PC-9 (cell line): Measurements from ENCODE around the gene NDST1. TPM values are rescaled to one million over a fixed set of nuclear protein-coding genes. Genes with fewer than 3 reads are reported as not detected.

ENCODE experiments used
- BruUV-seq: library from RNA; stranded (reverse); fragments of 400-500 nt; replicated peaks from 2 replicates; lab custom pipeline; 2021; lab: Mats Ljungman, UMichigan
- CTCF ChIA-PET: fragments of 300-600 bp; sonication (Branson Sonifier 250); formaldehyde crosslinking; loops from one replicate; lab custom pipeline; 2022; ENCODE audit warnings: antibody characterized with exemption; lab: Charles Lee
- POLR2A ChIA-PET: fragments of 300-600 bp; sonication (Branson Sonifier 250); formaldehyde crosslinking; loops from one replicate; lab custom pipeline; 2022; ENCODE audit warnings: antibody characterized with exemption; ENCODE audit not compliant: unreplicated experiment; lab: Charles Lee
- DNase-seq, 2 experiments: peaks; one replicate each; pipeline versions ENCODE4 v3.0.0 to v3.0.0-alpha.2; 2015 to 2022; ENCODE audit warnings: mixed read lengths in 1 of 2
- H2AFZ ChIP-seq: fragments of 200-600 bp; sonication (generic); 2 replicates; pipeline ENCODE4 v1.8.1; 2017; ENCODE audit warnings: antibody characterized with exemption
- H3F3A ChIP-seq: fragments of 200-600 bp; sonication (generic); 2 replicates; pipeline ENCODE4 v1.8.1; 2017; ENCODE audit warnings: antibody characterized with exemption, mild to moderate bottlenecking, low read depth; ENCODE audit not compliant: insufficient read depth
- H3K27ac ChIP-seq: fragments of 200-600 bp; sonication (generic); 2 replicates; pipeline ENCODE4 v1.6.1; 2016; ENCODE audit warnings: mixed run types
- H3K27me3 ChIP-seq: fragments of 200-600 bp; sonication (generic); 2 replicates; pipeline ENCODE4 v1.6.1; 2016; ENCODE audit warnings: low read depth, mixed run types; ENCODE audit not compliant: insufficient read depth
- H3K36me3 ChIP-seq: fragments of 200-600 bp; sonication (generic); 2 replicates; pipeline ENCODE4 v1.6.1; 2016; ENCODE audit warnings: low read depth, mixed run types
- H3K4me1 ChIP-seq: fragments of 200-600 bp; sonication (generic); replicated peaks from 2 replicates; pipeline ENCODE4 v1.6.1; 2016; ENCODE audit warnings: mixed run types; ENCODE audit not compliant: insufficient read depth
- H3K4me2 ChIP-seq: fragments of 200-600 bp; sonication (generic); 2 replicates; pipeline ENCODE4 v1.6.1; 2017; ENCODE audit warnings: mixed run types
- H3K4me3 ChIP-seq: fragments of 200-600 bp; sonication (generic); 2 replicates; pipeline ENCODE4 v1.6.1; 2016; ENCODE audit warnings: mixed run types
- H3K79me2 ChIP-seq: fragments of 200-600 bp; sonication (generic); 2 replicates; pipeline ENCODE4 v1.6.1; 2017; ENCODE audit warnings: low read depth, mixed run types
- H3K9me2 ChIP-seq: fragments of 200-600 bp; sonication (generic); 2 replicates; pipeline ENCODE4 v1.8.1; 2017; ENCODE audit warnings: mild to moderate bottlenecking; ENCODE audit not compliant: insufficient read depth
- H3K9me3 ChIP-seq: fragments of 200-600 bp; sonication (generic); 2 replicates; pipeline ENCODE4 v1.8.1; 2016; ENCODE audit warnings: low read depth; ENCODE audit not compliant: insufficient read depth
- H4K20me1 ChIP-seq: fragments of 200-600 bp; sonication (generic); 2 replicates; pipeline ENCODE4 v1.8.1; 2017; ENCODE audit not compliant: insufficient read depth
- EZH2 ChIP-seq: fragments of 200-600 bp; sonication (generic); IDR thresholded peaks from 2 replicates; pipeline ENCODE4 v1.8.0; 2017; ENCODE audit warnings: antibody characterized with exemption, low read depth
- intact Hi-C: fragments of 100-400 bp; cut with micrococcal nuclease; formaldehyde crosslinking; loops from one replicate; pipeline ENCODE4 v1.10.0; 2022; ENCODE audit not compliant: unreplicated experiment
- total RNA-seq: library from RNA; stranded (reverse); gene quantifications from 2 replicates; pipeline ENCODE4 v1.2.3, GENCODE V29; 2021
- TF ChIP-seq, protein P1 (sequence below): fragments of 200-600 bp; sonication (generic); conservative IDR thresholded peaks from 2 replicates; pipeline ENCODE4 v1.6.1; 2017; ENCODE audit warnings: mixed run types, antibody characterized with exemption, mild to moderate bottlenecking, moderate library complexity

NDST1 gene
- total RNA-seq, 1 experiment from 2014 or later: 94.3 TPM

DNA sequence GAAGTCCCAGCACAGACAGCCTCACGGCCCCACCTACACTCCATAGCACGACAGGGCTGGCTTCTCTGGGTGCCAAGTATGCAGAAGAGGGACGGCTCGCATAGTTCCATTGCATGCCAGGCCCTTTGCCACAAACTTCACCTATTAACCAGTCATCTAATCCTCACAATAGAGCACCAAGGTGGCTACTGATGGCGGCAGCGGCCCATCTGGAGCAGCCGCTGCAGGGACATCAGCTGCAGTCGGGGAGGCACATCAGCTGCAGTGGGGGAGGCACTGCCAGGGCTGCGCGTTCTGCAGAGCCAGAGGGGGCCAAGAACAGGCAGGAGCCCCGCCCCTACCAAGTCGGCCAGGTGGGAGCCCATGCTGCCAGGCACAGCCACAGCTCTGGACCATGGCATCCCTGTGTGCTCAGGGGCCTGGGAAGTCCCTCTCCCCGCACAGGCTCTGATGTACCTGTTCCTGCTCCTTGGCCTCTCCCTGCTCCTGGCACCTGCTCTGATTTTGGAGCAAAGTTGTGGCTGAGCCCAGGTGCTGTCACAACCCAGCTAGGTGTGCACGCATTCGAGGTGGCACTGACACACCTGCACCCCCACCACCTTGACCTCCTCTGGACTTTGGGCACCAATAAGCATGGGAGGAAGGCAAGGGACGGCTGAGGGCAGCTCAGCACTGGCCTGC lies 71.0 kb downstream of the NDST1 start:
- TF ChIP-seq, protein P1, sequence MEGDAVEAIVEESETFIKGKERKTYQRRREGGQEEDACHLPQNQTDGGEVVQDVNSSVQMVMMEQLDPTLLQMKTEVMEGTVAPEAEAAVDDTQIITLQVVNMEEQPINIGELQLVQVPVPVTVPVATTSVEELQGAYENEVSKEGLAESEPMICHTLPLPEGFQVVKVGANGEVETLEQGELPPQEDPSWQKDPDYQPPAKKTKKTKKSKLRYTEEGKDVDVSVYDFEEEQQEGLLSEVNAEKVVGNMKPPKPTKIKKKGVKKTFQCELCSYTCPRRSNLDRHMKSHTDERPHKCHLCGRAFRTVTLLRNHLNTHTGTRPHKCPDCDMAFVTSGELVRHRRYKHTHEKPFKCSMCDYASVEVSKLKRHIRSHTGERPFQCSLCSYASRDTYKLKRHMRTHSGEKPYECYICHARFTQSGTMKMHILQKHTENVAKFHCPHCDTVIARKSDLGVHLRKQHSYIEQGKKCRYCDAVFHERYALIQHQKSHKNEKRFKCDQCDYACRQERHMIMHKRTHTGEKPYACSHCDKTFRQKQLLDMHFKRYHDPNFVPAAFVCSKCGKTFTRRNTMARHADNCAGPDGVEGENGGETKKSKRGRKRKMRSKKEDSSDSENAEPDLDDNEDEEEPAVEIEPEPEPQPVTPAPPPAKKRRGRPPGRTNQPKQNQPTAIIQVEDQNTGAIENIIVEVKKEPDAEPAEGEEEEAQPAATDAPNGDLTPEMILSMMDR: no peak
- no peak for TF ChIP-seq EZH2
- Histone ChIP-seq H3K27me3 (peaks cover 20% of the 10 kb centered on the region), H3K9me3 (no peaks in the 10 kb centered on the region), H3K4me1 (no peaks in the 10 kb centered on the region), H3K79me2 (no peaks in the 10 kb centered on the region), H3K4me2 (no peak overlapping the region), H3F3A (no peaks in the 10 kb centered on the region), H3K4me3 (no peak overlapping the region), H3K27ac (no peak overlapping the region), H4K20me1 (no peaks in the 10 kb centered on the region), H3K36me3 (no peaks in the 10 kb centered on the region), H3K9me2 (no peaks in the 10 kb centered on the region), H2AFZ (no peak overlapping the region)
- intact Hi-C loops: no loop called here
- ChIA-PET CTCF (interaction anchor here (1.1 kb wide), 1 partner anchor 11 kb away, joined by 4 read pairs; no protein-coding TSS in a partner anchor), POLR2A (no interaction called here)
- BruUV-seq: no TSS peak
- DNase-seq: no peak

DNA sequence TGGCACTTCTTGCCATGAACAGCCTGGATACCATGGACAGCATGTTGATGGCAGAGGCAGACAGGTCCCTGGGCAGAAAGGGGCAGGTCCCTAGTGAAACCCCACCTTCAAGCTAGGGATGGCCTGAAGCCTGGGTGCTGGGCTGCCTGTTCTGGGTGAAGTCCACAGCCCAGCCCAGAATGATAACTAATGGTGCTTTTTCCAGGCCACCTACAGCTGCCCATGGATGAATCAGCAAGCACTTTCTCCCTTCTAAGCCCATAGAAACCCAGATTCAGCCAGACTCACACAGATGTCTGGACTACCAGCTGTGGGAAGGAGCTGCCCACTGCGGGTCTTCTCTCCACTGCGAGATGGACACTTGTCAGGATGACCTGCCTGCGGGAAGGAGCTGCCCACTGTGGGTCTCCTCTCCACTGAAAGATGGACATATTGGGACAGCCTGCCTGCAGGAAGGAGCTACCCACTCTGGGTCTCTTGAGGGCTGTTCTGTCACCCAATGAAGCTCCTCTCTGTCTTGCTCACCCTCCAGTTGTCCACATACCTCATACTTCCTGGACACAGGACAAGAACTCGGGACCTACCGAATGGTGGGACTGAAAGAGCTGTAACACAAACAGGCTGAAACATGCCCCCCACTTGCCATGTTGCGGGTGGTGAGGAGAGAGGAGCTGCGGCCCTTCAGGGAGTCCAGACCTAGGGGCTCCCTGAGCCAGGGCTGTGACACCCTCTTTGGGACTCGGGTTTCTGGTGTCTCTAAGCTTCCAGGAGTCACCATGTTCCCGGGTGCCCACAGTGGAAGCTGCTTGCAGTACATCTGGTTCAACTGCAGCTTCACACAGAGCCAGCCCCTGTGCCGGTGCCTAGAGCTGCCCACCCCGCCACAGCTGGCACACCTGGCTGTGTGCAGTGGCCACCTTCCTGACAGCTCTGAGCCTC lies 71.8 kb downstream of the NDST1 start:
- no peak for DNase-seq
- no peak overlapping the region for H3K4me3 ChIP-seq
- CTCF ChIA-PET: interaction anchor here (1.1 kb wide), 1 partner anchor 11 kb away, joined by 4 read pairs; no protein-coding TSS in a partner anchor
- H3K4me1 ChIP-seq: no peaks in the 10 kb centered on the region
- H3K27me3 ChIP-seq: peaks cover 20% of the 10 kb centered on the region
- H3K79me2 ChIP-seq: no peaks in the 10 kb centered on the region
- H3K9me2 ChIP-seq: no peaks in the 10 kb centered on the region
- POLR2A ChIA-PET: no interaction called here
- H3K4me2 ChIP-seq: no peak overlapping the region
- intact Hi-C loops: no loop called here
- H3K27ac ChIP-seq: no peak overlapping the region
- H3F3A ChIP-seq: no peaks in the 10 kb centered on the region
- TF ChIP-seq, protein P1: no peak
- no peak for TF ChIP-seq EZH2
- no peaks in the 10 kb centered on the region for H3K36me3 ChIP-seq
- no peaks in the 10 kb centered on the region for H3K9me3 ChIP-seq
- no peak overlapping the region for H2AFZ ChIP-seq
- H4K20me1 ChIP-seq: no peaks in the 10 kb centered on the region
- BruUV-seq: no TSS peak

DNA sequence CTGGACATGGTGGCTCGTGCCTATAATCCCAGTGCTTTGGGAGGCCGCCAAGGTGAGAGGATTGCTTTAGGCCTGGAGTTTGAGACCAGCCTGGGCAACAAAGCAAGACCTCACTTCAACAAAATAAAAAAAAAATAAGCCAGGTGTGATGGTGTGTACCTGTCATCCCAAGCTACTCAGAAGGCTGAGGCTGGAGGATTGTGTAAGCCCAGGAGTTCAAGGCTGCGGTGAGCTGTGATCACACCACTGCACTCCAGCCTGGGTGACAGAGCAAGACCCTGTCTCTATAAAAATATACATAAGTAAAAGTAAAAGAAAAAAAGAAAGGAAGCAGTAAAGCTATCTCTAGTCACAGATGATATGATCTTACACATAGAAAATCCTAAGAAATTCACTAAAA lies 73.0 kb downstream of the NDST1 start:
- intact Hi-C loops: no loop called here
- BruUV-seq: no TSS peak
- Histone ChIP-seq H3F3A (no peaks in the 10 kb centered on the region), H4K20me1 (no peaks in the 10 kb centered on the region), H3K9me2 (no peaks in the 10 kb centered on the region), H3K4me2 (no peak overlapping the region), H3K9me3 (no peaks in the 10 kb centered on the region), H3K27ac (no peak overlapping the region), H3K4me3 (no peak overlapping the region), H3K79me2 (no peaks in the 10 kb centered on the region), H3K4me1 (no peaks in the 10 kb centered on the region), H2AFZ (no peak overlapping the region), H3K27me3 (peaks cover 20% of the 10 kb centered on the region), H3K36me3 (no peaks in the 10 kb centered on the region)
- TF ChIP-seq EZH2: no peak
- TF ChIP-seq, protein P1: no peak
- ChIA-PET POLR2A (no interaction called here), CTCF (no interaction called here)
- no peak for DNase-seq
